Choroid plexus epithelial cell (primary cell): ENCODE results near the gene ORAI3.

Experiments
- DNase-seq: peaks from one replicate; pipeline ENCODE4 v3.0.0-alpha.2; 2010; ENCODE audit warnings: low read depth
- H3K4me3 ChIP-seq: 2 replicates; pipeline ENCODE4 v1.5.1; 2011; ENCODE audit warnings: low read depth, mild to moderate bottlenecking, control low read depth, low read length, moderate library complexity
- TF ChIP-seq, protein P1 (sequence below): conservative IDR thresholded peaks from 2 replicates; pipeline ENCODE4 v1.5.1; 2011; ENCODE audit warnings: low read depth, mild to moderate bottlenecking, control low read depth, inconsistent platforms, low read length, moderate library complexity

The ORAI3 gene

DNA sequence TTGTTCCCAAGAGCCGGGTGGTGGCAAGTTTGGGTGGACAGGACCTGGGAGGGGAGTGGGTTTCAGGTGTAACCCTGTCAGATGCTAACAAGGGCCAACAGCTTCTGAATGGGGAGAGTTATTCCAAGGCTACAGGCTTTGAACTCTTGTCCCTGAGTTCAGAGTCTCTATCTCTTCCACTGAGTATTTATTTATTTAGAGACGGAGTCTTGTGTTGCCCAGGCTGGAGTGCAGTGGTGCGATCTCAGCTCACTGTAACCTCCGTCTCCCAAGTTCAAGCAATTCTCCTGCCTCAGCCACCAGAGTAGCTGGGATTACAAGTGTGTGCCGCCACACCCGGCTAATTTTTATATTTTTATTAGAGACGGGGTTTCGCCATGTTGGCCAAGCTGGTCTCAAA, 6.1 kb downstream of the ORAI3 start:
- TF ChIP-seq, protein P1, sequence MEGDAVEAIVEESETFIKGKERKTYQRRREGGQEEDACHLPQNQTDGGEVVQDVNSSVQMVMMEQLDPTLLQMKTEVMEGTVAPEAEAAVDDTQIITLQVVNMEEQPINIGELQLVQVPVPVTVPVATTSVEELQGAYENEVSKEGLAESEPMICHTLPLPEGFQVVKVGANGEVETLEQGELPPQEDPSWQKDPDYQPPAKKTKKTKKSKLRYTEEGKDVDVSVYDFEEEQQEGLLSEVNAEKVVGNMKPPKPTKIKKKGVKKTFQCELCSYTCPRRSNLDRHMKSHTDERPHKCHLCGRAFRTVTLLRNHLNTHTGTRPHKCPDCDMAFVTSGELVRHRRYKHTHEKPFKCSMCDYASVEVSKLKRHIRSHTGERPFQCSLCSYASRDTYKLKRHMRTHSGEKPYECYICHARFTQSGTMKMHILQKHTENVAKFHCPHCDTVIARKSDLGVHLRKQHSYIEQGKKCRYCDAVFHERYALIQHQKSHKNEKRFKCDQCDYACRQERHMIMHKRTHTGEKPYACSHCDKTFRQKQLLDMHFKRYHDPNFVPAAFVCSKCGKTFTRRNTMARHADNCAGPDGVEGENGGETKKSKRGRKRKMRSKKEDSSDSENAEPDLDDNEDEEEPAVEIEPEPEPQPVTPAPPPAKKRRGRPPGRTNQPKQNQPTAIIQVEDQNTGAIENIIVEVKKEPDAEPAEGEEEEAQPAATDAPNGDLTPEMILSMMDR, result no peak
- no peak for DNase-seq
- no peak overlapping the region for H3K4me3 ChIP-seq

DNA sequence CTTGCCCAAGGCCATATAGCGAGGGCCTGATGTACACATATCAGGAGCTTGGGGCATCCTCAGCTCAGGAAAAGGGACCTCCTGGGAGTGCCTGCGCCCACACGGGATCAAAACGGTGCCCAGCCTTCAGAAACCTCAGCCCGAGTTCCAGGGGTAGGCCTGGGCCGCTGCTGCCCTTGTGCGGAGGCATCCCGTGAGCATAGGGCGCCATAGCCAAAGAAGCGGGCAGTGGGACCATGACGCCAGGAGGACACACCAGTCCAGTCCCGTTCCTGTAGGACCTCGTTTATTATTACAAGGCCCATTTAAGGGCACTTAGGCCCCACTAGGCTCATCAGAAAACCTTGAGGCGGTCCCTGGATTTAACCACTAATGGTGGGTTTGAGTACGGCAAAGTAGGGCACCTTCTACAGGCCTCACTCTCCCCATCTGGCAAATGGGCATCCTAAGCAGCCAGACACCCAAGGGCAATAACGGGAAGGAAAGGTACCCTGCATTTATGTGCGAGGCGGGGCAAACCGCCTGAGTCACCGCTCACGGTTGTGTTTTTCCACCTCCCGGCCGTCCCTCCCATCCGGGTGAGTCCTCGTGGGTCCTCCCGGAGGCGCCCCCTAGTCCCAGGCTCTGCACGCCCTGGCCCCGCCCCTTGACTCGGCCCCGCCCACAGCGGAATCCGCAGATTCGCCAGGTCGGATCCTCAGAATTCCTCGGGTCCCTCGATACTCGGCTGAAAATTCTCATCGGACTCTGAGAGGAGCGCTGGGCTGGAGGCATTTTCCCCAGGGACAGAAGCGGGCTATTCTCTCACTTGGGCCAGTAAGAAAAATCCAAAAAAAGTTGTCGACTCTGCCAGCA, 8.0 kb downstream of the ORAI3 start:
- peak; percentile 90 for DNase-seq
- peak overlapping the region; percentile 88 for H3K4me3 ChIP-seq
- TF ChIP-seq, protein P1, result peak; percentile 41

DNA sequence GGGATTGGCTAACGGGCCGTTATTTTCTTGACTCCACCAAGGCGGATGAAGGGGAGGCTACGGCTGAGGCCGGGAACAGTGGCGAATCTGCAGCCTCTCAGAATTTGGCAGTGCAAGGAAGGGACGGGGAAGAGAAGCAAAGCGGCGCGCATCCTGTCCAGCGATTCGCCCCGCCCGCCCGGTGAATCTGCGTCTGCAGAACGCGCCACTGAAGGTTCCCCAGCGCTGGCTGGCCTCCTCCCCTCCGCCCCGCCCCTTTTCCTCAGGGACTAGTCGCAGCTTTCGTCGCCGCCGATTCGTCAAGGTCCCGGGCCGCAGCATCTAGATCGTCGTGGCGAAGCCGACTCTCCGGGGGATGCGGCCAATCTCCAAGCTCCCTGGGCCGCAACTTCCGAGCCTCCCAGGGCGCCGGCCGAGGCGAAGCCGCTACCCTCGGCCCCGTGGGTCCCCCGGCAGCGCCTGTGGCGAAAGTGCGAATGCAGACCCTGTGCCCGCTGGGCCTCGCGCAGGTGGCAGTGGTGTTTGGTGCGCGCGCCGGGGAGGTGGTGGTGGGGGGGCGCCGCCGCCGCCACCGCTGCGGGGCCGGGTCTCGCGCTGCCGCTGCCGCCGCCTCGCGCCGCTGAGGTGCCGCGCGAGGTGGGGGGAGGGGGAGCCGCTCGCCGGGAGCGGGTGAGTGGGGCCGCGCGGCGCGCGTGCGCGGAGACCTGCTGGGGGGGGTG, 8.7 kb downstream of the ORAI3 start, which contains the start of gene SETD1A:
SETD1A (plus strand) TSS at position 299 of the 719 bp plus-strand sequence. CDS start 978 bp downstream, outside the sequence.
- peak within 1 kb of the TSS; percentile 88 for H3K4me3 ChIP-seq
- TF ChIP-seq, protein P1, result no peak
- peak; percentile 98 for DNase-seq

DNA sequence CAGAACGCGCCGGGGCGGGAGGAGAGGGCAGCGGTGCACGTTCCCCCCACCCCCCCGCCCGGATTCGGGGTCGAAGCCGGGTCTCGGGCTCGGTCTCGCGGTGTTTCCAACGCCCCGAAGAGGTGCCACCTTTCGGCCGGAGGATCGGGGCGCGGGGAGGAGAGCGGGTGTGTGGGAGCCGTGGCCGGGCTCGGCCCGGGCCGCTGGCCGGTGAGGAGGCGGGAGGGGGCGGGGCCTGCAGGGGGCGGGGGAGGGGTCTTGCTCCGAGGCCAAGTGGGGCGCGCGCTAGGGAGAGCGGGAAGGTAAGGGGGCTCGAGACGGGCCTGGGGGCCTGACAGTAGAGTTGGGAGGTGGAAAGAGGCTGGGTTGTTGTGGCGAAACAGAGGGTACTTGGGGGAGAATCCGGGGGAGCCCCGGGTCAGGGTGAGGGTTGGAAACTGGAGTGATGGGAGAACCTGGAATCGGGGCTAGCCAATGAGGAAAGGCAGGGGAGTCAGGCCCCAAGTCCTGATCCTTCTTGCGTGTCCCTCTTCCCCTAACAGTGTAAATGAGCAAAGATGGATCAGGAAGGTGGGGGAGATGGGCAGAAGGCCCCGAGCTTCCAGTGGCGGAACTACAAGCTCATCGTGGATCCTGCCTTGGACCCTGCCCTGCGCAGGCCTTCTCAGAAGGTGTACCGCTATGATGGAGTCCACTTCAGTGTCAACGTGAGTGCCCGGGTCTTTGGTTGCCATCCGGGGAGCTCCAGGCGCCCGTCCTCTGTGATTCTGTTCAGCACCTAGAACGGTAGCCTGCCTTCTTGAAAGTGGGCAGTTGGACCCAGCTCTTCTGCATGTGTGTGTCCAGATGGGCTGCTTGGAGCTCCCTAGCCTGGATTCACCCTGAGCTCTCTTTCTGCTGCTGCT, 9.6 kb downstream of the ORAI3 start:
- TF ChIP-seq, protein P1, result no peak
- peak overlapping the region; percentile 88 for H3K4me3 ChIP-seq
- peak; percentile 49 for DNase-seq

DNA sequence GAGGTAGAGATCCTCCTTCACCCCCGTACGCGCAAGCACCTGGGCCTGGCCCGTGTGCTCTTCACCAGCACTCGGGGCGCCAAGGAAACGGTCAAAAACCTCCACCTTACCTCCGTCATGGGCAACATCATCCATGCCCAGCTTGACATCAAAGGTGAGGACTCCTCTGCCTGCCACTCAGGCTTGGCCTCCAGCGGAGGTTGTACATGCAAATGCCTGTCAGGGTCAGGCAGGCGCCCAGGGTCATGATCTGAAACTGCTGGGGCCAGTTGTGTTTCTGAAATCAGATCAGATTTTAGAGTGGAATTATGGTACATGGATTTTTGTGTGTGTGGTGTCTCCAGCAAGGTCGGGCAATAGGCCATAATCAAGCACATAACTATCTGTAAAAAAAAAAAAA, 12.5 kb downstream of the ORAI3 start:
- DNase-seq, result no peak
- H3K4me3 ChIP-seq, result no peak overlapping the region
- TF ChIP-seq, protein P1, result no peak

DNA sequence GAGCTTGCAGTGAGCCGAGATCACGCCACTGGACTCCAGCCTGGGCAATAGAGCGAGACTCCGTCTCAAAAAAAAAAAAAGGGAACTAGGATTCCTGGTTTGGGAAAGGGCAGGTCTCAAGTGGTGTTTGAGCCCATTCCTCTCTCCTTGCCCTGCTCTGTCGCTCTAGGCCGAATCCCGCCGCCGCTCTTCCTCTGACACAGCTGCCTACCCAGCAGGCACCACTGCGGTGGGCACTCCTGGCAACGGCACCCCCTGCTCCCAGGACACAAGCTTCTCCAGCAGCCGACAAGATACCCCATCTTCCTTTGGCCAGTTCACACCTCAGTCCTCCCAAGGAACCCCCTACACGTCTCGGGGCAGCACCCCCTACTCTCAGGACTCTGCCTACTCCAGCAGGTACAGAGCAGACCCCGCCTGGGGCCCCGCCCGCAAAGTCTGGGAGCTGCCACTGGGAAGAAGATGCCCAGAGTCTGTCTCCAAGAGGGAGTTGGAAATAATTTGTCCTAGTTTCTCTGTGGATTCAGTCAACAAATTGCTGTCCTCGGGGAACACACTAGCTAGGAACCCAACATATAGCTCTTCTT, 15.2 kb downstream of the ORAI3 start:
- TF ChIP-seq, protein P1, result no peak
- DNase-seq, result no peak
- no peak overlapping the region for H3K4me3 ChIP-seq
